ENCODE measurements around the gene LRRC8C. TPM values are rescaled to one million over a fixed set of nuclear protein-coding genes. Genes with fewer than 3 reads are reported as not detected.

LRRC8C gene
- total RNA-seq, 6 donors from 2014 or later: 5.2 to 12.5 (median 11.6) TPM

GRCh38 chr1:89672489-89673183 is 39.7 kb downstream of the LRRC8C start:
- no peak for ATAC-seq (ENCODE audit: low FRiP score in 2 of 2)

DNA sequence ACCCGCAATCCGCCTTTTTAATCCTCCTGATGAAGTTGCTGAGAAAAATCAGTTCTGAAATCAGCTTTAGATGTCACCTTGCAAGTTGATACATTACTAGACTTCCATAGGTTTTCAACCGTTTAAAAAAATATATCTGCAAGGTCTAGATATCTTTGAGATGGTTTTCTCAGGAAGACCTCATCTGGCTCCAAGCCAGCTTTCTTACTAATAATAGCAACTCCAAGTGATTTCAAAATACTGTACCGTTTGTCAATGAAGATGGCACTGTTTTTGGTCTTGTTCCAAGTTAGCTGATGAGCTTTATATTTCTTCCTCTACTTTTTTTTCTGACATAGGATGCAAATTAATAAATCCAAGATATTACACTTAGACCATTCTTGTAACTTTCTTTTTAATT is 40.3 kb downstream of the LRRC8C start:
- WGBS, 2 donors: 58 to 65% methylated on average over 4 of the region's 4 CpGs
- H3K27me3 ChIP-seq: no peaks in the 10 kb centered on the region
- no peaks in the 10 kb centered on the region for H3K9me3 ChIP-seq
- ATAC-seq (ENCODE audit: low FRiP score in 2 of 2): no peak
- no peak overlapping the region for H3K27ac ChIP-seq
- DNase-seq: no peak
- peaks cover 3 to 14% (median 10%) of the 10 kb centered on the region in 4 donors for H3K4me1 ChIP-seq
- H3K36me3 ChIP-seq: no peaks in the 10 kb centered on the region
- no peak overlapping the region for H3K4me3 ChIP-seq
- no peak for TF ChIP-seq POLR2AphosphoS5 (IDR thresholded peaks at IDR 0.05)
- TF ChIP-seq, protein P1, sequence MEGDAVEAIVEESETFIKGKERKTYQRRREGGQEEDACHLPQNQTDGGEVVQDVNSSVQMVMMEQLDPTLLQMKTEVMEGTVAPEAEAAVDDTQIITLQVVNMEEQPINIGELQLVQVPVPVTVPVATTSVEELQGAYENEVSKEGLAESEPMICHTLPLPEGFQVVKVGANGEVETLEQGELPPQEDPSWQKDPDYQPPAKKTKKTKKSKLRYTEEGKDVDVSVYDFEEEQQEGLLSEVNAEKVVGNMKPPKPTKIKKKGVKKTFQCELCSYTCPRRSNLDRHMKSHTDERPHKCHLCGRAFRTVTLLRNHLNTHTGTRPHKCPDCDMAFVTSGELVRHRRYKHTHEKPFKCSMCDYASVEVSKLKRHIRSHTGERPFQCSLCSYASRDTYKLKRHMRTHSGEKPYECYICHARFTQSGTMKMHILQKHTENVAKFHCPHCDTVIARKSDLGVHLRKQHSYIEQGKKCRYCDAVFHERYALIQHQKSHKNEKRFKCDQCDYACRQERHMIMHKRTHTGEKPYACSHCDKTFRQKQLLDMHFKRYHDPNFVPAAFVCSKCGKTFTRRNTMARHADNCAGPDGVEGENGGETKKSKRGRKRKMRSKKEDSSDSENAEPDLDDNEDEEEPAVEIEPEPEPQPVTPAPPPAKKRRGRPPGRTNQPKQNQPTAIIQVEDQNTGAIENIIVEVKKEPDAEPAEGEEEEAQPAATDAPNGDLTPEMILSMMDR (IDR thresholded peaks at IDR 0.05): no peak
- TF ChIP-seq POLR2A (IDR thresholded peaks at IDR 0.05): no peak
- TF ChIP-seq EP300 (IDR thresholded peaks at IDR 0.05): no peak

More at GRCh38 chr1:89672489-89673183, 39.7 kb downstream of the LRRC8C start:
- WGBS, 2 donors: 74 to 75% methylated on average over 6 of the region's 6 CpGs
- Histone ChIP-seq H3K27ac (no peak overlapping the region), H3K4me3 (no peak overlapping the region), H3K9me3 (no peaks in the 10 kb centered on the region), H3K36me3 (no peaks in the 10 kb centered on the region), H3K4me1 (peaks cover 4 to 14% (median 12%) of the 10 kb centered on the region in 4 donors), H3K27me3 (no peaks in the 10 kb centered on the region)
- no peak for DNase-seq
- TF ChIP-seq POLR2A (IDR thresholded peaks at IDR 0.05): no peak
- TF ChIP-seq, protein P1 (IDR thresholded peaks at IDR 0.05): no peak
- no peak for TF ChIP-seq EP300 (IDR thresholded peaks at IDR 0.05)
- TF ChIP-seq POLR2AphosphoS5 (IDR thresholded peaks at IDR 0.05): no peak

- no peak overlapping the region for H3K4me3 ChIP-seq
- no peak for DNase-seq
- no peaks in the 10 kb centered on the region for H3K27me3 ChIP-seq
- no peak for TF ChIP-seq POLR2AphosphoS5 (IDR thresholded peaks at IDR 0.05)
- no peak for TF ChIP-seq POLR2A (IDR thresholded peaks at IDR 0.05)
- TF ChIP-seq, protein P1 (IDR thresholded peaks at IDR 0.05): no peak
- no peak for TF ChIP-seq EP300 (IDR thresholded peaks at IDR 0.05)
- ATAC-seq (ENCODE audit: low FRiP score in 2 of 2): no peak
- no peaks in the 10 kb centered on the region for H3K9me3 ChIP-seq
- WGBS, 2 donors: 94 to 95% methylated on average over 4 of the region's 4 CpGs
- no peak overlapping the region for H3K27ac ChIP-seq
- H3K36me3 ChIP-seq: no peaks in the 10 kb centered on the region
- H3K4me1 ChIP-seq: peaks cover 0 to 9% (median 2%) of the 10 kb centered on the region in 4 donors
Observed at GRCh38 chr1:89675677-89676076, 42.8 kb downstream of the LRRC8C start.

GRCh38 chr1:89681045-89681729 is 48.3 kb downstream of the LRRC8C start:
- TF ChIP-seq EP300 (IDR thresholded peaks at IDR 0.05) (no peak), POLR2A (IDR thresholded peaks at IDR 0.05) (no peak), POLR2AphosphoS5 (IDR thresholded peaks at IDR 0.05) (no peak)
- TF ChIP-seq, protein P1 (IDR thresholded peaks at IDR 0.05): no peak
- Histone ChIP-seq H3K9me3 (no peaks in the 10 kb centered on the region), H3K27me3 (no peaks in the 10 kb centered on the region), H3K36me3 (no peaks in the 10 kb centered on the region), H3K27ac (no peak overlapping the region), H3K4me1 (no peaks in the 10 kb centered on the region), H3K4me3 (no peak overlapping the region)
- WGBS, 2 donors: 92 to 93% methylated on average over 2 of the region's 2 CpGs
- DNase-seq (no peak), ATAC-seq (ENCODE audit: low FRiP score in 2 of 2) (no peak)

All from upper lobe of left lung (tissue), 6 donors.